GM19372 (cell line): Measurements from ENCODE around the gene MX1.
A peak's percentile ranks its signal among the peaks of the same experiment; 100 is the strongest.

Experiments used
- ATAC-seq: cut with Tn5 transposase; IDR thresholded peaks from one replicate; pipeline ENCODE4 v1.9.1; 2021; ENCODE audit warnings: mild to moderate bottlenecking, low read depth, moderate library complexity; ENCODE audit not compliant: unreplicated experiment

MX1 gene

GRCh38 chr21:41429925-41430491, 4.0 kb downstream of the MX1 start:
- no peak for ATAC-seq

- peak; percentile 81 for ATAC-seq
These were observed 5.9 kb downstream of the MX1 start for GRCh38 chr21:41431788-41432548.

GRCh38 chr21:41432562-41433460, 6.8 kb downstream of the MX1 start:
- ATAC-seq = no peak

- no peak for ATAC-seq
These were observed 7.5 kb downstream of the MX1 start for GRCh38 chr21:41433566-41433965.

- no peak for ATAC-seq
These were observed 9.7 kb downstream of the MX1 start for GRCh38 chr21:41435706-41436105.

- no peak for ATAC-seq
These were observed 11.7 kb downstream of the MX1 start for GRCh38 chr21:41437729-41438128.

- ATAC-seq = no peak
These were observed 12.5 kb downstream of the MX1 start for GRCh38 chr21:41438425-41439113.

GRCh38 chr21:41439248-41439647, 13.2 kb downstream of the MX1 start:
- no peak for ATAC-seq

- no peak for ATAC-seq
These were observed 15.5 kb downstream of the MX1 start for GRCh38 chr21:41441546-41441945.

GRCh38 chr21:41442481-41443186, 16.6 kb downstream of the MX1 start:
- ATAC-seq = no peak

- no peak for ATAC-seq
These were observed 17.5 kb downstream of the MX1 start for GRCh38 chr21:41443562-41443961.

GRCh38 chr21:41444703-41445464, 18.8 kb downstream of the MX1 start:
- no peak for ATAC-seq

- ATAC-seq = no peak
These were observed 19.4 kb downstream of the MX1 start for GRCh38 chr21:41445465-41445862.

GRCh38 chr21:41446586-41446985, 20.5 kb downstream of the MX1 start:
- no peak for ATAC-seq

- no peak for ATAC-seq
These were observed 21.3 kb downstream of the MX1 start for GRCh38 chr21:41447356-41447755.

- no peak for ATAC-seq
These were observed 23.6 kb downstream of the MX1 start for GRCh38 chr21:41449613-41450012.

- no peak for ATAC-seq
These were observed 26.0 kb downstream of the MX1 start for GRCh38 chr21:41451753-41452676.

- no peak for ATAC-seq
These were observed 27.2 kb downstream of the MX1 start for GRCh38 chr21:41453198-41453597.
